Gastrocnemius medialis (tissue), 4 donors: ENCODE measurements around the gene CROCC. TPM values are rescaled to one million over a fixed set of nuclear protein-coding genes. Genes with fewer than 3 reads are reported as not detected.
"Not testable (repeated sequence)": the region's sequence is repeated elsewhere in the genome, so short reads cannot be mapped to it uniquely, and the experiment has no call there.

ENCODE experiments used
- ATAC-seq, 2 donors: fragments of 150-250 bp; one replicate each; pipeline ENCODE4 v1.9.1; 2016
- DNase-seq, 2 donors: peaks; one replicate each; pipeline ENCODE4 v3.0.0-alpha.2; 2019
- H3K27ac ChIP-seq, 4 donors: fragments of 200-600 bp; sonication (generic); 1 replicate in 1 of 4; 2 replicates in 3 of 4; pipeline ENCODE4 v1.5.1; 2016 to 2018; ENCODE audit warnings: mild to moderate bottlenecking in 2 of 4, moderate library complexity in 1 of 4
- H3K27me3 ChIP-seq, 3 donors: fragments of 200-600 bp; sonication (generic) in 2 of 3; 1 replicate in 1 of 3; 2 replicates in 2 of 3; pipeline versions ENCODE4 v1.5.1 to v1.6.0; 2016 to 2019; ENCODE audit warnings: mild to moderate bottlenecking in 1 of 3, moderate library complexity in 1 of 3
- H3K36me3 ChIP-seq, 2 donors: fragments of 200-600 bp; sonication (generic) in 1 of 2; one replicate each; pipeline ENCODE4 v1.5.1; 2017 to 2018
- H3K4me1 ChIP-seq, 2 donors: fragments of 200-600 bp; sonication (generic) in 1 of 2; one replicate each; pipeline ENCODE4 v1.5.1; 2016 to 2017; ENCODE audit warnings: mild to moderate bottlenecking in 2 of 2
- H3K4me3 ChIP-seq, 4 donors: fragments of 200-600 bp; sonication (generic) in 3 of 4; 1 replicate in 1 of 4; 2 replicates in 3 of 4; pipeline ENCODE4 v1.5.1; 2016 to 2019; ENCODE audit warnings: mild to moderate bottlenecking in 2 of 4
- H3K9me3 ChIP-seq, 3 donors: fragments of 200-600 bp; sonication (generic) in 2 of 3; 1 replicate in 1 of 3; 2 replicates in 2 of 3; pipeline ENCODE4 v1.5.1; 2016 to 2019
- CTCF ChIP-seq, 5 experiments: fragments of 450-650 bp in 3 of 5; fragments of 200-600 bp in 2 of 5; sonication (generic) in 2 of 5; IDR thresholded peaks in 4 of 5; conservative IDR thresholded peaks in 1 of 5; 1 replicate in 4 of 5; 2 replicates in 1 of 5; pipeline ENCODE4 v1.5.1; 2016 to 2019; ENCODE audit warnings: antibody characterized with exemption in 5 of 5, mild to moderate bottlenecking in 3 of 5, moderate library complexity in 3 of 5
- POLR2A ChIP-seq, 2 donors: fragments of 450-650 bp; IDR thresholded peaks; one replicate each; pipeline ENCODE4 v1.6.1; 2017; ENCODE audit warnings: antibody characterized with exemption in 2 of 2, mild to moderate bottlenecking in 2 of 2, moderate library complexity in 2 of 2
- in situ Hi-C, 4 donors: fragments of 200-750 bp; cut with MboI; loops; one replicate each; pipeline versions ENCODE4 v1.15.0 to v1.8.0; 2017; ENCODE audit warnings: low sequenced_read_pairs in 4 of 4
- intact Hi-C: fragments of 100-400 bp; cut with DNase I; formaldehyde crosslinking; loops from one replicate; pipeline ENCODE4 v1.15.1; 2023; ENCODE audit warnings: low total_unique reads
- total RNA-seq, 4 donors: library from RNA; depleted of rRNA; stranded (reverse); fragments of >200 nt; gene quantifications; one replicate each; pipeline versions ENCODE4 v1.1.0 to v1.2.3, GENCODE V29; 2016

Gene CROCC
- total RNA-seq, 4 donors from 2014 or later, result 3.0 to 8.0 (median 5.3) TPM

- ATAC-seq (peak; percentile 55 to 75), DNase-seq (peak; percentile 56 to 68)
- no peaks in the 10 kb centered on the region for H3K9me3 ChIP-seq
- H3K27me3 ChIP-seq, result no peaks in the 10 kb centered on the region
- in situ Hi-C loops, result loop anchor here in 1 of 4 donors (5.0 kb wide), 1 partner anchor 87 kb away; no protein-coding TSS in a partner anchor
- peak overlapping the region; percentile 21 to 45 (median 36) for H3K4me3 ChIP-seq
- peaks cover 0 to 10% of the 10 kb centered on the region in 2 donors for H3K36me3 ChIP-seq
- H3K27ac ChIP-seq, result peak overlapping the region in 2 of 4 donors; percentile 9 to 31
- intact Hi-C loops, result loop anchor here (1.0 kb wide), 1 partner anchor 9 kb away; no protein-coding TSS in a partner anchor
- H3K4me1 ChIP-seq, result peaks cover 6% of the 10 kb centered on the region in 2 donors
- TF ChIP-seq POLR2A (IDR thresholded peaks at IDR 0.05) (no peak), CTCF (IDR thresholded peaks at IDR 0.05 in 4 of 5, conservative IDR thresholded peaks at IDR 0.05 in 1 of 5) (peak; percentile 46 to 68 (median 59))
Measured at GRCh38 chr1:16960560-16961296, 39.0 kb downstream of the CROCC start.

- no peak for ATAC-seq
- peaks cover 0 to 3% of the 10 kb centered on the region in 2 donors for H3K36me3 ChIP-seq
- peaks cover 6% of the 10 kb centered on the region in 2 donors for H3K4me1 ChIP-seq
- H3K4me3 ChIP-seq, result peak overlapping the region in 3 of 4 donors; percentile 21 to 43 (median 28)
- H3K27me3 ChIP-seq, result no peaks in the 10 kb centered on the region
- in situ Hi-C loops (loop anchor here in 1 of 4 donors (5.0 kb wide), 1 partner anchor 86 kb away; no protein-coding TSS in a partner anchor), intact Hi-C loops (no loop called here)
- DNase-seq, result no peak
- H3K27ac ChIP-seq, result no peak overlapping the region
- no peaks in the 10 kb centered on the region for H3K9me3 ChIP-seq
- TF ChIP-seq CTCF (IDR thresholded peaks at IDR 0.05 in 4 of 5, conservative IDR thresholded peaks at IDR 0.05 in 1 of 5) (no peak), POLR2A (IDR thresholded peaks at IDR 0.05) (no peak)
Measured at GRCh38 chr1:16961297-16962133, 39.8 kb downstream of the CROCC start.

- ATAC-seq, DNase-seq, intact Hi-C loops, H3K36me3 ChIP-seq, H3K27me3 ChIP-seq, H3K9me3 ChIP-seq, H3K27ac ChIP-seq, H3K4me3 ChIP-seq, H3K4me1 ChIP-seq: not testable (repeated sequence)
- in situ Hi-C loops, result loop anchor here in 1 of 4 donors (5.0 kb wide), 1 partner anchor 83 kb away; no protein-coding TSS in a partner anchor
Measured at GRCh38 chr1:16964169-16964568, 42.4 kb downstream of the CROCC start.

GRCh38 chr1:16965486-16966067 lies 43.8 kb downstream of the CROCC start:
- no peak for DNase-seq
- TF ChIP-seq CTCF (IDR thresholded peaks at IDR 0.05 in 4 of 5, conservative IDR thresholded peaks at IDR 0.05 in 1 of 5) (no peak), POLR2A (IDR thresholded peaks at IDR 0.05) (no peak)
- no peaks in the 10 kb centered on the region for H3K27me3 ChIP-seq
- intact Hi-C loops (no loop called here), in situ Hi-C loops (no loop called here)
- no peaks in the 10 kb centered on the region for H3K9me3 ChIP-seq
- H3K4me3 ChIP-seq, result no peak overlapping the region
- H3K27ac ChIP-seq, result no peak overlapping the region
- peaks cover 0 to 10% of the 10 kb centered on the region in 2 donors for H3K36me3 ChIP-seq
- H3K4me1 ChIP-seq, result peaks cover under 1 to 4% of the 10 kb centered on the region in 2 donors
- ATAC-seq, result no peak
